NCI-H510A treated with DMSO at 0.1 percent for 48 hours (cell line): ENCODE measurements around the gene PAQR6.

Experiments used
- DNase-seq: peaks from one replicate; lab custom pipeline; 2025; lab: John Stamatoyannopoulos, UW

Gene PAQR6

GRCh38 chr1:156193488-156194299 lies 54.2 kb downstream of the PAQR6 start, which contains the start of gene SLC25A44:
Gene SLC25A44, plus strand, starts transcription at chr1:156194104. Its CDS starts 5,744 bp downstream, at chr1:156199848.
- peak; percentile 99 for DNase-seq
